ENCODE results near the gene STXBP5L. TPM values are rescaled to one million over a fixed set of nuclear protein-coding genes. Genes with fewer than 3 reads are reported as not detected.

The STXBP5L gene
- polyA plus RNA-seq, 3 donors: not detected

DNA sequence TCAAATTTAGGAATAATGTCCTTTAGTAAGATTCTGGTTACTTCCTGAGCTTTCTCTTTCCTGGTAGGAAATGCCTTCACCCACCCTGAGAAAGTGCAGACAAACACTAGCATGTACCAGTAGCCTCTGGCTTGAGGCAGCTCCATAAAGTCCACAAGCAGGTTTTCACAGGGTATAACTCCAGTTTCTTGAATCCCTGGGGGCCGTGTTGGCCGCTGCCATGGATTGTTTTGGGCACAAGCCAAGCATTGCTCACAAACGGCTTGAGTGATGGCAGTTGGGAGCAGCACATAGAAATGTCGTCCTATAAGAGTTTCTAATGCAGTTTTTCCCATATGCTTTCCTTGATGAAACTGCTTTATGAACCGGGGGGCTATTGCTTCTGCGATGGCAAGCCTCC lies 164.1 kb downstream of the STXBP5L start:
- H2AFZ ChIP-seq (ENCODE audit: insufficient read depth, low read depth, low read length, poor library complexity, severe bottlenecking): no peak overlapping the region
- H3K36me3 Mint-ChIP-seq: no peaks in the 10 kb centered on the region
- no peaks in the 10 kb centered on the region for H3K36me3 ChIP-seq (replicated peaks in 1 of 2; ENCODE audit: control insufficient read depth in 1 of 2, insufficient read depth in 2 of 2, low read length in 2 of 2)
- no peaks in the 10 kb centered on the region for H3K4me1 Mint-ChIP-seq
- no peaks in the 10 kb centered on the region for H3K79me2 ChIP-seq (ENCODE audit: insufficient read depth, low read length)
- no peaks in the 10 kb centered on the region for H3K4me1 ChIP-seq (ENCODE audit: control insufficient read depth in 1 of 2, insufficient read depth in 2 of 2, low read length in 2 of 2)
- no peak overlapping the region for H3K27ac Mint-ChIP-seq
- intact Hi-C loops (cut with micrococcal nuclease): no loop called here
- H3K9me3 Mint-ChIP-seq: peaks cover 8 to 26% (median 12%) of the 10 kb centered on the region in 7 donors
- peaks cover 39 to 43% of the 10 kb centered on the region in 2 donors for H3K9me3 ChIP-seq (replicated peaks in 1 of 2; ENCODE audit: control insufficient read depth in 1 of 2, insufficient read depth in 1 of 2, low read length in 2 of 2)
- no peak overlapping the region for H3K4me2 ChIP-seq (replicated peaks; ENCODE audit: extremely low read depth, low read length, poor library complexity, severe bottlenecking)
- DNase-seq: no peak
- H3K27me3 ChIP-seq (ENCODE audit: control insufficient read depth in 2 of 2, insufficient read depth in 2 of 2, low read length in 2 of 2): no peaks in the 10 kb centered on the region
- H3K27ac ChIP-seq (ENCODE audit: low read depth in 1 of 2, low read length in 2 of 2): no peak overlapping the region
- no peak overlapping the region for H3K4me3 ChIP-seq (replicated peaks in 1 of 3; ENCODE audit: low read depth in 2 of 3, low read length in 3 of 3)
- H4K20me1 ChIP-seq (ENCODE audit: insufficient read depth, low read length): no peaks in the 10 kb centered on the region
- TF ChIP-seq, protein P1, sequence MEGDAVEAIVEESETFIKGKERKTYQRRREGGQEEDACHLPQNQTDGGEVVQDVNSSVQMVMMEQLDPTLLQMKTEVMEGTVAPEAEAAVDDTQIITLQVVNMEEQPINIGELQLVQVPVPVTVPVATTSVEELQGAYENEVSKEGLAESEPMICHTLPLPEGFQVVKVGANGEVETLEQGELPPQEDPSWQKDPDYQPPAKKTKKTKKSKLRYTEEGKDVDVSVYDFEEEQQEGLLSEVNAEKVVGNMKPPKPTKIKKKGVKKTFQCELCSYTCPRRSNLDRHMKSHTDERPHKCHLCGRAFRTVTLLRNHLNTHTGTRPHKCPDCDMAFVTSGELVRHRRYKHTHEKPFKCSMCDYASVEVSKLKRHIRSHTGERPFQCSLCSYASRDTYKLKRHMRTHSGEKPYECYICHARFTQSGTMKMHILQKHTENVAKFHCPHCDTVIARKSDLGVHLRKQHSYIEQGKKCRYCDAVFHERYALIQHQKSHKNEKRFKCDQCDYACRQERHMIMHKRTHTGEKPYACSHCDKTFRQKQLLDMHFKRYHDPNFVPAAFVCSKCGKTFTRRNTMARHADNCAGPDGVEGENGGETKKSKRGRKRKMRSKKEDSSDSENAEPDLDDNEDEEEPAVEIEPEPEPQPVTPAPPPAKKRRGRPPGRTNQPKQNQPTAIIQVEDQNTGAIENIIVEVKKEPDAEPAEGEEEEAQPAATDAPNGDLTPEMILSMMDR (IDR thresholded peaks at IDR 0.05): no peak
- 74% methylated on average over 4 of the region's 6 CpGs for WGBS (ENCODE audit: insufficient coverage)
- peaks cover 0 to 4% (median 0%) of the 10 kb centered on the region in 3 donors for H3K27me3 Mint-ChIP-seq (ENCODE audit: low read depth in 3 of 3)
- no peak overlapping the region for H3K4me3 Mint-ChIP-seq
- no peak overlapping the region for H3K9ac ChIP-seq (ENCODE audit: insufficient read depth, low read length, poor library complexity, severe bottlenecking)

DNA sequence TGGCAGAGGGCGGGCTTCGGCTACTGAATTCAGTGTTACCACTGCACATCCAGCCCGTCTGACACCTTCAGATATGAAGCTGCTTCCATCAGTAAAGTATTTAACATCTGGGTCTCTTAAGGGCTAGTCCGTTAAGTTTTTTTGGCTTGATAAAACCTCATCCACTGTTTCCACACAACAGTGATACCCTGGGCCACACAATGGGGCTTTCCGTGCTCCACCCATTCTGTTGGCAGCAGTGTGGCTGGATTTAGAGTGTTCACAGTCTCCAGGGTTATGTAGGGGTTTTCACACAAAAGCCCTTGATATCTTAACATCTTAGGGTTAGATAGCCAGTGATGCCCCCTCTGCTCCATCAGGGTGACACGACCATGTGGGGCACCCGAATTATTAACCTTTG lies 165.0 kb downstream of the STXBP5L start:
- Histone ChIP-seq H3K9ac (ENCODE audit: insufficient read depth, low read length, poor library complexity, severe bottlenecking) (no peak overlapping the region), H2AFZ (ENCODE audit: insufficient read depth, low read depth, low read length, poor library complexity, severe bottlenecking) (no peak overlapping the region), H4K20me1 (ENCODE audit: insufficient read depth, low read length) (no peaks in the 10 kb centered on the region), H3K4me3 (replicated peaks in 1 of 3; ENCODE audit: low read depth in 2 of 3, low read length in 3 of 3) (no peak overlapping the region), H3K9me3 (replicated peaks in 1 of 2; ENCODE audit: control insufficient read depth in 1 of 2, insufficient read depth in 1 of 2, low read length in 2 of 2) (peaks cover 41 to 45% of the 10 kb centered on the region in 2 donors), H3K79me2 (ENCODE audit: insufficient read depth, low read length) (no peaks in the 10 kb centered on the region), H3K36me3 (replicated peaks in 1 of 2; ENCODE audit: control insufficient read depth in 1 of 2, insufficient read depth in 2 of 2, low read length in 2 of 2) (no peaks in the 10 kb centered on the region), H3K4me2 (replicated peaks; ENCODE audit: extremely low read depth, low read length, poor library complexity, severe bottlenecking) (no peak overlapping the region), H3K27me3 (ENCODE audit: control insufficient read depth in 2 of 2, insufficient read depth in 2 of 2, low read length in 2 of 2) (no peaks in the 10 kb centered on the region), H3K4me1 (ENCODE audit: control insufficient read depth in 1 of 2, insufficient read depth in 2 of 2, low read length in 2 of 2) (no peaks in the 10 kb centered on the region), H3K27ac (ENCODE audit: low read depth in 1 of 2, low read length in 2 of 2) (no peak overlapping the region)
- 94% methylated on average over 3 of the region's 7 CpGs for WGBS (ENCODE audit: insufficient coverage)
- no peak for DNase-seq
- Mint-ChIP-seq H3K27me3 (ENCODE audit: low read depth in 3 of 3) (peaks cover 0 to 4% (median 0%) of the 10 kb centered on the region in 3 donors), H3K4me3 (no peak overlapping the region), H3K4me1 (no peaks in the 10 kb centered on the region), H3K9me3 (peaks cover 8 to 31% (median 15%) of the 10 kb centered on the region in 7 donors), H3K36me3 (no peaks in the 10 kb centered on the region), H3K27ac (no peak overlapping the region)
- TF ChIP-seq, protein P1 (IDR thresholded peaks at IDR 0.05): no peak
- intact Hi-C loops (cut with micrococcal nuclease): no loop called here

Data from CD14-positive monocyte (primary cell).